Loucy (cell line): ENCODE data around the gene HBEGF.

Experiments used
- H2AFZ ChIP-seq: fragments of 200-600 bp; sonication (generic); 2 replicates; pipeline ENCODE4 v1.6.0; 2016; ENCODE audit warnings: antibody characterized with exemption, mild to moderate bottlenecking, low read length, moderate library complexity
- H3F3A ChIP-seq: fragments of 200-600 bp; 2 replicates; pipeline ENCODE4 v1.6.0; 2016; ENCODE audit warnings: antibody characterized with exemption, low read depth, mild to moderate bottlenecking
- H3K27me3 ChIP-seq: fragments of 200-600 bp; sonication (generic); 2 replicates; pipeline ENCODE4 v1.6.1; 2014; ENCODE audit warnings: low read length, mild to moderate bottlenecking; ENCODE audit not compliant: insufficient read depth, poor library complexity, severe bottlenecking
- H3K36me3 ChIP-seq: fragments of 200-600 bp; sonication (generic); 2 replicates; pipeline ENCODE4 v1.6.1; 2016; ENCODE audit warnings: low read length; ENCODE audit not compliant: insufficient read depth
- H3K4me1 ChIP-seq: fragments of 200-600 bp; sonication (generic); 2 replicates; pipeline ENCODE4 v1.5.1; 2014; ENCODE audit warnings: low read length, mild to moderate bottlenecking; ENCODE audit not compliant: insufficient read depth, poor library complexity, severe bottlenecking
- H3K4me2 ChIP-seq: fragments of 200-600 bp; sonication (generic); 2 replicates; pipeline ENCODE4 v1.6.0; 2014; ENCODE audit warnings: antibody characterized with exemption, low read length, low read depth, mild to moderate bottlenecking; ENCODE audit not compliant: poor library complexity, severe bottlenecking
- H3K4me3 ChIP-seq: fragments of 200-600 bp; sonication (generic); 2 replicates; pipeline ENCODE4 v1.5.1; 2014; ENCODE audit warnings: low read length, mild to moderate bottlenecking, mixed read lengths; ENCODE audit not compliant: poor library complexity, severe bottlenecking
- H3K79me2 ChIP-seq: fragments of 200-600 bp; sonication (generic); 2 replicates; pipeline ENCODE4 v1.6.1; 2014; ENCODE audit warnings: low read length; ENCODE audit not compliant: insufficient read depth
- H3K9ac ChIP-seq: fragments of 200-600 bp; sonication (generic); 2 replicates; pipeline ENCODE4 v1.6.0; 2014; ENCODE audit warnings: mild to moderate bottlenecking, low read depth, low read length, moderate library complexity; ENCODE audit not compliant: poor library complexity, severe bottlenecking
- H3K9me2 ChIP-seq: fragments of 200-600 bp; sonication (generic); replicated peaks from 2 replicates; pipeline ENCODE4 v1.6.1; 2016; ENCODE audit warnings: low read depth, low read length, mixed read lengths
- H3K9me3 ChIP-seq: fragments of 200-600 bp; sonication (generic); 2 replicates; pipeline ENCODE4 v1.6.1; 2014; ENCODE audit warnings: mild to moderate bottlenecking, antibody characterized with exemption, low read length, low read depth; ENCODE audit not compliant: insufficient read depth
- H4K20me1 ChIP-seq: fragments of 200-600 bp; sonication (generic); 2 replicates; pipeline ENCODE4 v1.6.0; 2014; ENCODE audit warnings: antibody characterized with exemption, low read length, mild to moderate bottlenecking; ENCODE audit not compliant: insufficient read depth, poor library complexity, severe bottlenecking
- CTCF ChIP-seq: fragments of 200-600 bp; sonication (generic); conservative IDR thresholded peaks from 2 replicates; pipeline ENCODE4 v1.5.1; 2014; ENCODE audit warnings: mild to moderate bottlenecking, antibody characterized with exemption, low read length
- EZH2phosphoT487 ChIP-seq: fragments of 200-600 bp; IDR thresholded peaks from 2 replicates; pipeline ENCODE4 v1.6.1; 2018; ENCODE audit warnings: antibody characterized with exemption, mild to moderate bottlenecking, moderate library complexity, borderline replicate concordance

HBEGF gene

GRCh38 chr5:140311011-140311467 lies 35.4 kb downstream of the HBEGF start:
- Histone ChIP-seq H3K9me3 (no peaks in the 10 kb centered on the region), H3K9me2 (no peaks in the 10 kb centered on the region), H3F3A (no peaks in the 10 kb centered on the region), H3K79me2 (no peaks in the 10 kb centered on the region), H3K4me3 (no peak overlapping the region), H3K27me3 (no peaks in the 10 kb centered on the region), H3K36me3 (no peaks in the 10 kb centered on the region), H2AFZ (no peak overlapping the region), H3K4me1 (peaks cover 13% of the 10 kb centered on the region), H3K9ac (no peak overlapping the region), H3K4me2 (no peak overlapping the region), H4K20me1 (no peaks in the 10 kb centered on the region)
- TF ChIP-seq CTCF (no peak), EZH2phosphoT487 (no peak)

DNA sequence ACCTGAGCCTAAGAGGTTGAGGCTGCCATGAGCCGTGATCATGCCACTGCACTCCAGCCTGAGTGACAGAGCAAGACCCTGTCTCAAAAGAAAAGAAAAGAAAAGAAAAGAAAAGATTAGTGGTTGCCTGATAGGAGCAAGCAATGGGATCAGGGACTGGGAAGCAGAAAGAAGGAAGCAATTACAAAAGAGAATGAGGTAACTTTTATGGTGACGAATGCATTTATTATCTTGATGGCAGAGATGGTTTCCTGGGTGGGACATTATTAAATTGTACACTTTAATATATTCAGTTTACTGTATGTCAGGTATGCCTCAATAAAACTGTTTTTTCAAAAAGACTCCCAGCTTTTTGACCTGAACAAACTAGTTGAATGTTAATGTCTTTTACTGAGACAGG lies 36.0 kb downstream of the HBEGF start:
- no peak overlapping the region for H3K4me3 ChIP-seq
- no peaks in the 10 kb centered on the region for H3K79me2 ChIP-seq
- no peaks in the 10 kb centered on the region for H3K9me2 ChIP-seq
- TF ChIP-seq EZH2phosphoT487 (no peak), CTCF (no peak)
- peaks cover 13% of the 10 kb centered on the region for H3K4me1 ChIP-seq
- no peaks in the 10 kb centered on the region for H3K9me3 ChIP-seq
- H3K4me2 ChIP-seq = no peak overlapping the region
- no peaks in the 10 kb centered on the region for H3K27me3 ChIP-seq
- H2AFZ ChIP-seq = no peak overlapping the region
- no peaks in the 10 kb centered on the region for H3K36me3 ChIP-seq
- H3K9ac ChIP-seq = no peak overlapping the region
- no peaks in the 10 kb centered on the region for H4K20me1 ChIP-seq
- H3F3A ChIP-seq = no peaks in the 10 kb centered on the region

DNA sequence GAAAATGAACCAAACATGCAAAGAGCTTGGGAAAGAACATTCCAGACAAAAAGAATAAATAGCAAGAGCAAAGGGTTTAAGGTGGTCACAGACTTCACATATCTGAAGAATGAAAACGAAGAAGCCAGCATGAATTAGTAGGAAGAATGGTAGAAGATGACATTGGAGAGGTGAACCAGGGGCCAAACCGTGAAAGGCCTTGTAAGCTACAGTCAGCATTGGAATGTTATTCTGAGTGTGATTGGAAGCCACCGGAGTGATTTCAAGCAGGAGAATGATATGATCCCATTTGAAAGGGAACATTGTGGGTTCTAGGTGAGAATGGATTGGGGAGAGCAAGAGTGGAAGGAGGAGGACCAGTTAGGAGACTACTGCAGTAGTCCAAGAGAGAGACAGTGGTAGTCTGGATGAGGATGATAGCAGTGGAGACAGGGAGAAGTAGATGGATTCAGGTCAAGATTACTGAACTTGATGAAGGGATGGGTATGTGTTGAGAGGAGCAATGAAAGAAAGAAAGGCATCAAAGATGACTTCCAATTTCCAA lies 36.6 kb downstream of the HBEGF start:
- no peaks in the 10 kb centered on the region for H3K36me3 ChIP-seq
- no peak overlapping the region for H3K4me3 ChIP-seq
- no peak overlapping the region for H3K4me2 ChIP-seq
- no peak overlapping the region for H2AFZ ChIP-seq
- H3K9me2 ChIP-seq = no peaks in the 10 kb centered on the region
- no peaks in the 10 kb centered on the region for H3K27me3 ChIP-seq
- no peaks in the 10 kb centered on the region for H3K79me2 ChIP-seq
- H4K20me1 ChIP-seq = no peaks in the 10 kb centered on the region
- no peaks in the 10 kb centered on the region for H3K9me3 ChIP-seq
- no peak for TF ChIP-seq EZH2phosphoT487
- no peak for TF ChIP-seq CTCF
- no peaks in the 10 kb centered on the region for H3F3A ChIP-seq
- H3K9ac ChIP-seq = no peak overlapping the region
- H3K4me1 ChIP-seq = peaks cover 13% of the 10 kb centered on the region
